Stimulated activated effector memory CD8-positive, alpha-beta T cell treated with anti-CD3 and anti-CD28 coated beads, Interleukin-12 subunit alpha, Interleukin-12 subunit beta, amount 100 ng/mL, for 72 hours (primary cell): ENCODE data around the gene OFD1.
A peak's percentile ranks its signal among the peaks of the same experiment; 100 is the strongest.

Source experiments
- ATAC-seq: fragments of 150-1000 bp; cut with Tn5 transposase; 2 replicates; pipeline ENCODE4 v1.10.0; 2021
- DNase-seq, 2 donors: peaks; one replicate each; pipeline ENCODE4 v3.0.0; 2021 to 2022; ENCODE audit warnings: low spot score in 2 of 2
- H3K27ac Mint-ChIP-seq: one replicate; pipeline ENCODE4 v1.8.0; 2022; ENCODE audit warnings: mild to moderate bottlenecking, mixed read lengths
- H3K36me3 Mint-ChIP-seq: one replicate; pipeline ENCODE4 v1.8.0; 2022; ENCODE audit warnings: mild to moderate bottlenecking, mixed read lengths
- H3K4me1 Mint-ChIP-seq: one replicate; pipeline ENCODE4 v1.8.0; 2022; ENCODE audit warnings: mixed read lengths
- H3K4me3 Mint-ChIP-seq: one replicate; pipeline ENCODE4 v1.8.0; 2022; ENCODE audit warnings: mild to moderate bottlenecking, mixed read lengths
- H3K9me3 Mint-ChIP-seq: one replicate; pipeline ENCODE4 v1.8.0; 2022; ENCODE audit warnings: mixed read lengths

OFD1 gene

GRCh38 chrX:13755254-13755653 lies 20.7 kb downstream of the OFD1 start:
- Mint-ChIP-seq H3K4me3 (no peak overlapping the region), H3K36me3 (peaks cover 99% of the 10 kb centered on the region), H3K4me1 (peaks cover 17% of the 10 kb centered on the region), H3K9me3 (no peaks in the 10 kb centered on the region), H3K27ac (no peak overlapping the region)
- ATAC-seq, result peak; percentile 71
- DNase-seq, result no peak

GRCh38 chrX:13756381-13756780 lies 21.8 kb downstream of the OFD1 start:
- DNase-seq (no peak), ATAC-seq (no peak)
- Mint-ChIP-seq H3K4me3 (no peak overlapping the region), H3K27ac (no peak overlapping the region), H3K4me1 (peaks cover 27% of the 10 kb centered on the region), H3K9me3 (no peaks in the 10 kb centered on the region), H3K36me3 (peaks cover 99% of the 10 kb centered on the region)

DNA sequence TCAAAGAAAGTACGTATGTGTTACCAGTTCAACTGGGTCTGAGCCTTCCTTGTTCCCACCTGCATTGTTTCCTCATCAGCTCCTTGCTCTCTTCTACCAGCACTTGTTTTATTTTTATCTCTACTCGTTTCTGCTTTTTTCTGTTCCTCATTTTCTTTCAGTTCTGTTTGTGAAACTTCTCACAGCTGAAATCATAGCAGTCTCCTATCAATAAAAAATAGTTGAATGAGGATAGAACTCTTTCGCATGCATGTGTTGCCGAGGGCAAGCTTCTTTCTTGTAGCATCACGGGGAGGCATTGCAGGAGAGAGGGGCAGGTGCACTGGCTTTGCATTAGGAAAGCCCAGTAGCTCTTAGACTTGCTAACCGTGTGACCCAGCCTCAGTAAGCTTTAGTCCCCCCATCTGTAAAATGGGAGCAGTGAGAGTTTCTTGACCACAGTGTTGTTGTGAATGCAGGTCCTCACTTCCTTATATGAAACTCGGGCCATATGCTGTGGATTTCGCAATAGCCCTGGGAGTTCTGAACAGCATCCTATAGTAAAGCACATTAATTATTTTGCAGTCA lies 24.7 kb downstream of the OFD1 start:
- Mint-ChIP-seq H3K27ac (peak overlapping the region; percentile 21), H3K9me3 (no peaks in the 10 kb centered on the region), H3K36me3 (peaks cover 99% of the 10 kb centered on the region), H3K4me1 (peaks cover 18% of the 10 kb centered on the region), H3K4me3 (no peak overlapping the region)
- ATAC-seq (no peak), DNase-seq (no peak)

- Mint-ChIP-seq H3K4me1 (peaks cover 18% of the 10 kb centered on the region), H3K27ac (no peak overlapping the region), H3K36me3 (peaks cover 96% of the 10 kb centered on the region)
These were observed 25.9 kb downstream of the OFD1 start for GRCh38 chrX:13760426-13760825.

GRCh38 chrX:13761606-13762414 lies 27.3 kb downstream of the OFD1 start:
- H3K27ac Mint-ChIP-seq, result no peak overlapping the region
- H3K4me3 Mint-ChIP-seq, result no peak overlapping the region
- H3K9me3 Mint-ChIP-seq, result no peaks in the 10 kb centered on the region
- H3K36me3 Mint-ChIP-seq, result peaks cover 96% of the 10 kb centered on the region
- peaks cover 29% of the 10 kb centered on the region for H3K4me1 Mint-ChIP-seq
- DNase-seq, result no peak
- ATAC-seq, result peak; percentile 81

More at GRCh38 chrX:13760426-13760825, 25.9 kb downstream of the OFD1 start:
- H3K9me3 Mint-ChIP-seq, result no peaks in the 10 kb centered on the region
- no peak overlapping the region for H3K4me3 Mint-ChIP-seq
- ATAC-seq (no peak), DNase-seq (no peak)

DNA sequence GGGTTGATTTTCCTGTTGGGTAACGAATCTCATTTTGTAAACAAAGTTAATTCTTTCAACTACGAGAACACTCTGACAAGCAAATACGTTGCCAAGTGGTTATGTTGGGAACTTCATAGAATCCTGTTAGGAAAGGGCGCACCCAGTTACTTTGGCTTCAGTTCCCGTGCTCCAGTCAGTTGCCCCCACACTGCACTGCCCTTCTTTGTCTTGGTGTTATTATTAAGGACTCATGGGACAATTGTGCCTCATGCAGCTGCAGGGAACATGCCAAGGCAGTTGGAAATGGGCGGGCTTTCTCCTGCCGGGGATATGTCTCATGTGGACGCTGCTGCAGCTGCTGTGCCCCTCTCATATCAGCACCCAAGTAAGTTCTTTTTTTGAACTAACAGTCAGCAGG lies 28.9 kb downstream of the OFD1 start:
- DNase-seq (no peak), ATAC-seq (no peak)
- Mint-ChIP-seq H3K36me3 (peaks cover 96% of the 10 kb centered on the region), H3K27ac (no peak overlapping the region), H3K9me3 (no peaks in the 10 kb centered on the region), H3K4me1 (peaks cover 29% of the 10 kb centered on the region), H3K4me3 (no peak overlapping the region)

GRCh38 chrX:13764281-13764680 lies 29.7 kb downstream of the OFD1 start:
- Mint-ChIP-seq H3K36me3 (peaks cover 96% of the 10 kb centered on the region), H3K27ac (peak overlapping the region; percentile 29), H3K4me1 (peaks cover 23% of the 10 kb centered on the region), H3K4me3 (no peak overlapping the region), H3K9me3 (no peaks in the 10 kb centered on the region)
- DNase-seq, result no peak
- ATAC-seq, result no peak

- Mint-ChIP-seq H3K36me3 (peaks cover 97% of the 10 kb centered on the region), H3K4me1 (peaks cover 22% of the 10 kb centered on the region), H3K27ac (peak overlapping the region; percentile 29), H3K9me3 (no peaks in the 10 kb centered on the region), H3K4me3 (no peak overlapping the region)
- DNase-seq (no peak), ATAC-seq (no peak)
These were observed 30.2 kb downstream of the OFD1 start for GRCh38 chrX:13764765-13765164.

- Mint-ChIP-seq H3K27ac (no peak overlapping the region), H3K9me3 (no peaks in the 10 kb centered on the region), H3K4me1 (peaks cover 11% of the 10 kb centered on the region), H3K36me3 (peaks cover 97% of the 10 kb centered on the region), H3K4me3 (no peak overlapping the region)
- no peak for ATAC-seq
- no peak for DNase-seq
These were observed 34.4 kb downstream of the OFD1 start for GRCh38 chrX:13768939-13769338.

DNA sequence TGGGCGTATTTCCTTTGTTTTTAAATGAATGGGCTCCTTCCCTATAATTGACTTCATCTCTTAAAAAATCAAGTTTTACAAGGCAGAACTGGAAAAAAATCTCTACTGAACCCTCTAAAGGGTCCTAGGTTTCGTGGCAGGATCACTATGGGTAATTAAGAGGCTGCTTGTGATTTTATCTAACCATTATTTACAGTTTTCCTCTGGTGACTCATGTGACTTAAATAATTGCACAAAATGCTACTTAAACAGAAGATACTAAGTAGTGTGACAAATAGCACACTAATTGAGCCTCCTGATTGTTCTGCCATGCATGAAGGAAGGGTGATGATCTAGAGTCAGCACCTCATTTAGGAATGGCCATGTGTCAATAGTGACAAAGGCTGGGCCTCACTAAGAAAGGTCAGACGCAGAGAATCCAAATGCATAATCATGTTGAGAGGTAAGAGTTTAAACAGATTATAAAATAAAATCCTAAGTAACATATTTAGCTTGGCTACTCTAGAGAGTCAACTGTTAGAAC lies 35.5 kb downstream of the OFD1 start:
- Mint-ChIP-seq H3K9me3 (no peaks in the 10 kb centered on the region), H3K27ac (no peak overlapping the region), H3K4me1 (peaks cover 11% of the 10 kb centered on the region), H3K4me3 (no peak overlapping the region), H3K36me3 (peaks cover 99% of the 10 kb centered on the region)
- DNase-seq, result no peak
- ATAC-seq, result no peak

- Mint-ChIP-seq H3K4me3 (no peak overlapping the region), H3K4me1 (no peaks in the 10 kb centered on the region), H3K27ac (no peak overlapping the region), H3K9me3 (no peaks in the 10 kb centered on the region), H3K36me3 (peaks cover 63% of the 10 kb centered on the region)
- no peak for ATAC-seq
- DNase-seq, result no peak
These were observed 40.1 kb downstream of the OFD1 start for GRCh38 chrX:13774696-13775095.

DNA sequence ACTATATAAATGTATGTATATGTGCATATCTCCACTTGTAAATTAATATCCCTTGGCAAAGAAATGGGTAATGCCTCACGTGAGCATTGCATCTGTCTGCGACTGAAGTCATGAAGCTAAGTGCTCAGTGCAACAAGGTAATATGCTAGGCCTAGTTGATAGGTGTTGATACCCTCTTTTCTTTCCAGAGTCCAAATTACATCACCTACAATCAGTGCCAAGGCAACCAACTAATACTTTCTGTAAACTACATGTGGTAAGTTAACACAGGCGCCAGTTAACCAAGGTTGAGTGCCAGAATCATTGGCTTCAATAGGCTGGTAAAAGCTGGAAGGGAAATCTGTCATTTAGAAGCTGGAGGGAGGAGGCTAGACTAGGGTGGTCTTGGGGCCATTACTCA lies 41.3 kb downstream of the OFD1 start:
- Mint-ChIP-seq H3K27ac (no peak overlapping the region), H3K4me3 (no peak overlapping the region), H3K36me3 (peaks cover 52% of the 10 kb centered on the region), H3K9me3 (no peaks in the 10 kb centered on the region), H3K4me1 (no peaks in the 10 kb centered on the region)
- DNase-seq (no peak), ATAC-seq (no peak)

DNA sequence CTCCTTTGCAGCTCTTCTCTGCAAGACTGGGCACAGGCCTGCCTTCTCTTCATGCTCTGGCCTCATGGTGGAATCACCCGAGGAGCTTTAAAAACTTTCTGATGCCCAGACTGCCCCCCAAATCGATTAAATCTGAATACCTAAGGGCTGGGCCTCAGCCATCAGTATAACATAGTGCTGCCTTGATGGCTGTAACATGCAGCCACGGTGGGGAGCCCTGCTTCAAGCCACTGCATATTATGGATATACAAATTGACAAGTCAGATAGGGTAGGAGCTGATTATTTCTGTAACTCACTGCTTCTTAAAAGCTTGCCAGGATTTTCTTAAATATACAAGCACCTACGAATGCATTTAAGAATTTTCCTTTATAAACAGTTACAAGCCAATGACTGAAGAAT lies 41.8 kb downstream of the OFD1 start:
- no peak overlapping the region for H3K27ac Mint-ChIP-seq
- H3K9me3 Mint-ChIP-seq, result no peaks in the 10 kb centered on the region
- peaks cover 46% of the 10 kb centered on the region for H3K36me3 Mint-ChIP-seq
- H3K4me3 Mint-ChIP-seq, result no peak overlapping the region
- no peaks in the 10 kb centered on the region for H3K4me1 Mint-ChIP-seq
- DNase-seq (no peak), ATAC-seq (no peak)

GRCh38 chrX:13778916-13779315 lies 44.4 kb downstream of the OFD1 start:
- ATAC-seq (no peak), DNase-seq (no peak)
- Mint-ChIP-seq H3K36me3 (peaks cover 21% of the 10 kb centered on the region), H3K27ac (peak overlapping the region; percentile 21), H3K4me3 (no peak overlapping the region), H3K9me3 (no peaks in the 10 kb centered on the region), H3K4me1 (no peaks in the 10 kb centered on the region)

DNA sequence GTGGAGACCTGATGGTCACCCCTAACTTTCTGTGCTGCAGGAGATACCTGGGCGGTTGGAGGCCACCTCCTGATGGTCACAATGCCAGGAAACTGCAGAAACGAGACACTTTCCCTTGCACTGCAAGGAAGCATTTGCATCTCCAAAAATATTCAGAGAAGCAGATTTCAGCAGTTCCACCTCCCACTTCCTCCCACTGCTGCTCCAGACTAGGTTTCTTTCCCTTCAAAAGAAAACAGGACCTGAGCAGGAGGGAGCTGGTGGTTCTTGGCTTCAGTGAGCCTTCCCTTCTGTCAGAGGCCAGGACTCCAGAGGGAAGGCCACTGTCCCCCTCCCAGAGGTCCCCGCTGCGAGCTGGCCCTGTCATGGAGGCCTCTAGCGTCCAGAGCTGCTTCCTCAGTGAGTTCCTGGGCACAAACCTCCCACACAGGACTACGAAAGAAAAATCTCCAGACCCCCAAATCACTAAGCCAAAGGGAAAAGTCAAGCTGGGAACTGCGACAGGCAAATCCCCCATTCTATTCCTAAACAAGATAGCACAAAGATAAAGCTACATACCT lies 46.4 kb downstream of the OFD1 start:
- Mint-ChIP-seq H3K4me3 (no peak overlapping the region), H3K4me1 (no peaks in the 10 kb centered on the region), H3K27ac (peak overlapping the region; percentile 79), H3K9me3 (no peaks in the 10 kb centered on the region), H3K36me3 (peaks cover under 1% of the 10 kb centered on the region)
- ATAC-seq (no peak), DNase-seq (no peak)

GRCh38 chrX:13786048-13786447 lies 51.5 kb downstream of the OFD1 start:
- no peaks in the 10 kb centered on the region for H3K36me3 Mint-ChIP-seq
- H3K9me3 Mint-ChIP-seq, result no peaks in the 10 kb centered on the region
- ATAC-seq (no peak), DNase-seq (no peak)
- no peak overlapping the region for H3K27ac Mint-ChIP-seq
- no peak overlapping the region for H3K4me3 Mint-ChIP-seq
- H3K4me1 Mint-ChIP-seq, result no peaks in the 10 kb centered on the region
